GM21723 (cell line): ENCODE results near the gene APLP2.
"Not testable (repeated sequence)": the region's sequence is repeated elsewhere in the genome, so short reads cannot be mapped to it uniquely, and the experiment has no call there.

Experiments
- ATAC-seq: cut with Tn5 transposase; IDR thresholded peaks from one replicate; pipeline ENCODE4 v1.9.1; 2021; ENCODE audit warnings: mild to moderate bottlenecking, moderate library complexity; ENCODE audit not compliant: unreplicated experiment

Gene APLP2

GRCh38 chr11:130069659-130070108 is at the start of gene APLP2:
TSS of gene APLP2 (plus strand) at chr11:130069894. CDS start at chr11:130069978, 84 bp downstream.
- ATAC-seq: peak; percentile 94

- no peak for ATAC-seq
Measured at GRCh38 chr11:130020323-130020722, 49.4 kb upstream of the APLP2 start.

- not testable (repeated sequence) for ATAC-seq
Measured at GRCh38 chr11:130021606-130022005, 48.1 kb upstream of the APLP2 start.

GRCh38 chr11:130022799-130023198 is 46.9 kb upstream of the APLP2 start:
- no peak for ATAC-seq

- ATAC-seq: peak; percentile 95
Measured at GRCh38 chr11:130023204-130023603, 46.5 kb upstream of the APLP2 start.

- ATAC-seq: no peak
Measured at GRCh38 chr11:130024361-130024760, 45.3 kb upstream of the APLP2 start.

GRCh38 chr11:130025371-130025770 is 44.3 kb upstream of the APLP2 start:
- no peak for ATAC-seq

GRCh38 chr11:130029137-130029536 is 40.6 kb upstream of the APLP2 start:
- ATAC-seq: no peak

GRCh38 chr11:130031056-130031455 is 38.6 kb upstream of the APLP2 start:
- ATAC-seq: no peak

GRCh38 chr11:130031945-130032344 is 37.7 kb upstream of the APLP2 start:
- no peak for ATAC-seq

GRCh38 chr11:130032931-130033330 is 36.8 kb upstream of the APLP2 start:
- no peak for ATAC-seq

- no peak for ATAC-seq
Measured at GRCh38 chr11:130034236-130034635, 35.5 kb upstream of the APLP2 start.

- no peak for ATAC-seq
Measured at GRCh38 chr11:130037058-130037457, 32.6 kb upstream of the APLP2 start.

GRCh38 chr11:130037881-130038585 is 31.7 kb upstream of the APLP2 start:
- no peak for ATAC-seq

- no peak for ATAC-seq
Measured at GRCh38 chr11:130040281-130040940, 29.3 kb upstream of the APLP2 start.

- ATAC-seq: no peak
Measured at GRCh38 chr11:130042093-130042591, 27.6 kb upstream of the APLP2 start.

GRCh38 chr11:130043575-130043974 is 26.1 kb upstream of the APLP2 start:
- no peak for ATAC-seq

- ATAC-seq: no peak
Measured at GRCh38 chr11:130047141-130047540, 22.6 kb upstream of the APLP2 start.

- ATAC-seq: no peak
Measured at GRCh38 chr11:130049328-130049771, 20.3 kb upstream of the APLP2 start.

GRCh38 chr11:130050257-130050656 is 19.4 kb upstream of the APLP2 start:
- ATAC-seq: no peak

GRCh38 chr11:130051082-130051481 is 18.6 kb upstream of the APLP2 start:
- ATAC-seq: no peak

GRCh38 chr11:130052567-130052966 is 17.1 kb upstream of the APLP2 start:
- no peak for ATAC-seq
